ENCODE results near the gene CELA3A. TPM values are rescaled to one million over a fixed set of nuclear protein-coding genes. Genes with fewer than 3 reads are reported as not detected.
"Not testable (repeated sequence)": the region's sequence is repeated elsewhere in the genome, so short reads cannot be mapped to it uniquely, and the experiment has no call there.

Gene CELA3A
- total and polyA plus RNA-seq, 5 donors, result 0.86 TPM; not detected in 4

DNA sequence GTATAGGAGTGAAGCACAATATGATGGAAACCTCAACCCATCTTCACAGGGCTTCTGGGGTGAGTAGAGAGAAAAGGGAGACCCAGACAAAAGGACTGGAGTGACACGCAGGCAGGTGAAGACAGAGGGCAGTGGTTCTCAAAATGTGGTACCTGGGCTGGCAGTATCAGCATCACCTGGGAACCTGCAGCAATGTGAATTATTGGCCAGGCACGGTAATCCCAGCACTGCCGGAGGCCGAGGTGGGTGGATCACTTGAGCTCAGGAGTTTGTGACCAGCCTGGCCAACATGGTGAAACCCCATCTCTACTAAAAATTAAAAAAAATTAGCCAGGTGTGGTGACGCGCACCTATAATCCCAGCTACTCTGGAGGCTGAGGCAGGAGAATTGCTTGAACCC lies 19.3 kb upstream of the CELA3A start:
- intact Hi-C loops (cut with DNase I); H3K4me1 ChIP-seq (ENCODE audit: control insufficient read depth, insufficient read depth, low read length); ATAC-seq; H3K27ac ChIP-seq (ENCODE audit: low read length); H3K4me3 ChIP-seq (ENCODE audit: low read length); H3K27me3 ChIP-seq (ENCODE audit: control insufficient read depth, insufficient read depth); H3K9me3 ChIP-seq (ENCODE audit: control insufficient read depth, low read length): not testable (repeated sequence)
- WGBS, result 86% methylated on average over 6 of the region's 6 CpGs
- peak in 1 of 3 donors; percentile 16 for DNase-seq

DNA sequence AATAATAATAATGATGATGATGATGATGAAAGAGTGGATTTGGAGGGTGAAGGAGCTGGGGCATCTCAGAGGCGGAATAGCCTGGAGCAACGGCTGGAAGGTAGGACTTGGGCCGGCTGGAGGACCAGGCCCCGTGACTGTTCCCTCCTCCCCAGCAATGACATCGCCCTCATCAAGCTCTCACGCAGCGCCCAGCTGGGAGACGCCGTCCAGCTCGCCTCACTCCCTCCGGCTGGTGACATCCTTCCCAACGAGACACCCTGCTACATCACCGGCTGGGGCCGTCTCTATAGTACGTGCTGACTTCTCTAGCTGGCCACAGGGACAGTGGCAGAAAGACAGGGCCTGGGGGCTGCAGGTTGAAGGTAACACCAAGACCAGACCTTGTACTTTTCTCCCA lies 17.9 kb upstream of the CELA3A start:
- H3K4me3 ChIP-seq (ENCODE audit: low read length); H3K4me1 ChIP-seq (ENCODE audit: control insufficient read depth, insufficient read depth, low read length); H3K27ac ChIP-seq (ENCODE audit: low read length); ATAC-seq; intact Hi-C loops (cut with DNase I); H3K27me3 ChIP-seq (ENCODE audit: control insufficient read depth, insufficient read depth); H3K9me3 ChIP-seq (ENCODE audit: control insufficient read depth, low read length): not testable (repeated sequence)
- peak in 1 of 3 donors; percentile 6 for DNase-seq
- 58% methylated on average over 10 of the region's 15 CpGs for WGBS

GRCh38 chr1:21985893-21986292 lies 15.6 kb upstream of the CELA3A start:
- H3K4me1 ChIP-seq (ENCODE audit: control insufficient read depth, insufficient read depth, low read length); intact Hi-C loops (cut with DNase I); H3K4me3 ChIP-seq (ENCODE audit: low read length); H3K27ac ChIP-seq (ENCODE audit: low read length); DNase-seq; H3K9me3 ChIP-seq (ENCODE audit: control insufficient read depth, low read length); ATAC-seq; H3K27me3 ChIP-seq (ENCODE audit: control insufficient read depth, insufficient read depth): not testable (repeated sequence)
- 71% methylated on average over 5 of the region's 5 CpGs for WGBS

GRCh38 chr1:21986386-21986785 lies 15.1 kb upstream of the CELA3A start:
- H3K27me3 ChIP-seq (ENCODE audit: control insufficient read depth, insufficient read depth); intact Hi-C loops (cut with DNase I); ATAC-seq; H3K27ac ChIP-seq (ENCODE audit: low read length); H3K9me3 ChIP-seq (ENCODE audit: control insufficient read depth, low read length); H3K4me1 ChIP-seq (ENCODE audit: control insufficient read depth, insufficient read depth, low read length); H3K4me3 ChIP-seq (ENCODE audit: low read length): not testable (repeated sequence)
- DNase-seq, result peak in 1 of 3 donors; percentile 36
- 81% methylated on average over 10 of the region's 12 CpGs for WGBS

GRCh38 chr1:21989672-21990393 lies 11.6 kb upstream of the CELA3A start:
- ATAC-seq; intact Hi-C loops (cut with DNase I): not testable (repeated sequence)
- 57% methylated on average over 2 of the region's 5 CpGs for WGBS

GRCh38 chr1:21992186-21992585 lies 9.3 kb upstream of the CELA3A start:
- H3K27ac ChIP-seq (ENCODE audit: low read length); intact Hi-C loops (cut with DNase I); H3K9me3 ChIP-seq (ENCODE audit: control insufficient read depth, low read length); H3K4me3 ChIP-seq (ENCODE audit: low read length); H3K4me1 ChIP-seq (ENCODE audit: control insufficient read depth, insufficient read depth, low read length); ATAC-seq; H3K27me3 ChIP-seq (ENCODE audit: control insufficient read depth, insufficient read depth): not testable (repeated sequence)
- peak in 1 of 3 donors; percentile 16 for DNase-seq
- WGBS, result 86% methylated on average over 3 of the region's 3 CpGs

More at GRCh38 chr1:21989672-21990393, 11.6 kb upstream of the CELA3A start:
- not testable (repeated sequence) for H3K27ac ChIP-seq (ENCODE audit: low read length); H3K4me1 ChIP-seq (ENCODE audit: control insufficient read depth, insufficient read depth, low read length); H3K9me3 ChIP-seq (ENCODE audit: control insufficient read depth, low read length); H3K4me3 ChIP-seq (ENCODE audit: low read length); DNase-seq; H3K27me3 ChIP-seq (ENCODE audit: control insufficient read depth, insufficient read depth)

- WGBS, result 96% methylated on average over 8 of the region's 8 CpGs
- H3K9me3 ChIP-seq (ENCODE audit: control insufficient read depth, low read length); H3K4me1 ChIP-seq (ENCODE audit: control insufficient read depth, insufficient read depth, low read length); ATAC-seq; H3K27ac ChIP-seq (ENCODE audit: low read length); intact Hi-C loops (cut with DNase I); H3K27me3 ChIP-seq (ENCODE audit: control insufficient read depth, insufficient read depth); H3K4me3 ChIP-seq (ENCODE audit: low read length); DNase-seq: not testable (repeated sequence)
Observed at GRCh38 chr1:21994716-21995115, 6.7 kb upstream of the CELA3A start.

DNA sequence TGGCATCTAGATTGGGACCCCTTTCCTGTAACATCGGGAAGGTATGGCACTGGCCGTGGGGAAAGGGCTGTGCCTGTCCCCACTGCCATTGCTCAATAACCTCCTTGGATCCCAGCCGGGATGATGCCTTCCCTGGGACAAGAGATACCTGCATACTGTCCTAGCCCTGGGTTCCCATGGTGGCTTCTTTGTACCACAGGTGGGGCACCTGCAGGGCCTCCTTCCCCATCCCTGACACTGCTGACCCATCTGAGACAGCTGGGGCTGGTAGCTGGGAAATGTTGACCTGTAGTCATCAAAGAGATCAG lies 4.8 kb upstream of the CELA3A start:
- H3K27ac ChIP-seq (ENCODE audit: low read length); H3K4me1 ChIP-seq (ENCODE audit: control insufficient read depth, insufficient read depth, low read length); ATAC-seq; H3K4me3 ChIP-seq (ENCODE audit: low read length); H3K27me3 ChIP-seq (ENCODE audit: control insufficient read depth, insufficient read depth); intact Hi-C loops (cut with DNase I); H3K9me3 ChIP-seq (ENCODE audit: control insufficient read depth, low read length); DNase-seq: not testable (repeated sequence)
- 83% methylated on average over 3 of the region's 3 CpGs for WGBS

- peak in 1 of 2 donors; percentile 59 for ATAC-seq
- H3K4me3 ChIP-seq (ENCODE audit: low read length); H3K9me3 ChIP-seq (ENCODE audit: control insufficient read depth, low read length); H3K27ac ChIP-seq (ENCODE audit: low read length); H3K4me1 ChIP-seq (ENCODE audit: control insufficient read depth, insufficient read depth, low read length); DNase-seq; H3K27me3 ChIP-seq (ENCODE audit: control insufficient read depth, insufficient read depth); intact Hi-C loops (cut with DNase I): not testable (repeated sequence)
- 56% methylated on average over 9 of the region's 9 CpGs for WGBS
Observed at GRCh38 chr1:21997891-21998623, 3.4 kb upstream of the CELA3A start.

- intact Hi-C loops (cut with DNase I); H3K4me3 ChIP-seq (ENCODE audit: low read length); DNase-seq; H3K27ac ChIP-seq (ENCODE audit: low read length); H3K27me3 ChIP-seq (ENCODE audit: control insufficient read depth, insufficient read depth); H3K4me1 ChIP-seq (ENCODE audit: control insufficient read depth, insufficient read depth, low read length); H3K9me3 ChIP-seq (ENCODE audit: control insufficient read depth, low read length): not testable (repeated sequence)
- WGBS, result 72% methylated on average over 14 of the region's 15 CpGs
- ATAC-seq, result peak in 1 of 2 donors; percentile 32
Observed at GRCh38 chr1:21998624-21999294, 2.7 kb upstream of the CELA3A start.

GRCh38 chr1:21999645-22000044 lies 1.8 kb upstream of the CELA3A start:
- H3K9me3 ChIP-seq (ENCODE audit: control insufficient read depth, low read length); DNase-seq; H3K4me1 ChIP-seq (ENCODE audit: control insufficient read depth, insufficient read depth, low read length); H3K27ac ChIP-seq (ENCODE audit: low read length); intact Hi-C loops (cut with DNase I); H3K4me3 ChIP-seq (ENCODE audit: low read length); H3K27me3 ChIP-seq (ENCODE audit: control insufficient read depth, insufficient read depth): not testable (repeated sequence)
- peak; percentile 70 to 71 for ATAC-seq
- WGBS, result 36% methylated on average over 7 of the region's 7 CpGs

All from right cardiac atrium (tissue), 5 donors.